GM11168 (cell line): ENCODE results near the gene SBK2.
"Not testable (repeated sequence)": the region's sequence is repeated elsewhere in the genome, so short reads cannot be mapped to it uniquely, and the experiment has no call there.

Experiments used
- in situ Hi-C: fragments of 300-500 bp; cut with MboI; formaldehyde crosslinking; loops from one replicate; pipeline ENCODE4 v1.12.0; 2022; ENCODE audit warnings: low sequenced_read_pairs; ENCODE audit not compliant: unreplicated experiment

The SBK2 gene

GRCh38 chr19:55503502-55504251 lies 33.3 kb downstream of the SBK2 start:
- in situ Hi-C loops, result no loop called here

GRCh38 chr19:55503157-55503501 lies 33.8 kb downstream of the SBK2 start:
- in situ Hi-C loops, result no loop called here

- in situ Hi-C loops, result no loop called here
These were observed 34.6 kb downstream of the SBK2 start for GRCh38 chr19:55502197-55502952.

- in situ Hi-C loops, result no loop called here
These were observed 36.5 kb downstream of the SBK2 start for GRCh38 chr19:55500368-55500952.

- in situ Hi-C loops, result no loop called here
These were observed 38.6 kb downstream of the SBK2 start for GRCh38 chr19:55498246-55498840.

GRCh38 chr19:55497763-55498162 lies 39.2 kb downstream of the SBK2 start:
- in situ Hi-C loops, result no loop called here

- in situ Hi-C loops, result not testable (repeated sequence)
These were observed 40.1 kb downstream of the SBK2 start for GRCh38 chr19:55496820-55497219.

GRCh38 chr19:55495646-55496349 lies 41.1 kb downstream of the SBK2 start:
- in situ Hi-C loops, result no loop called here

- in situ Hi-C loops, result no loop called here
These were observed 42.7 kb downstream of the SBK2 start for GRCh38 chr19:55494172-55494761.

- in situ Hi-C loops, result no loop called here
These were observed 43.2 kb downstream of the SBK2 start for GRCh38 chr19:55493645-55494171.

GRCh38 chr19:55493052-55493644 lies 43.8 kb downstream of the SBK2 start:
- in situ Hi-C loops, result no loop called here

- in situ Hi-C loops, result no loop called here
These were observed 44.5 kb downstream of the SBK2 start for GRCh38 chr19:55492362-55492944.

- in situ Hi-C loops, result no loop called here
These were observed 45.2 kb downstream of the SBK2 start for GRCh38 chr19:55491546-55492360.

GRCh38 chr19:55490478-55491432 lies 46.2 kb downstream of the SBK2 start:
- in situ Hi-C loops, result no loop called here

- in situ Hi-C loops, result no loop called here
These were observed 47.0 kb downstream of the SBK2 start for GRCh38 chr19:55489711-55490477.

- in situ Hi-C loops, result no loop called here
These were observed 47.8 kb downstream of the SBK2 start for GRCh38 chr19:55488986-55489710.
